Right renal pelvis (tissue), 4 donors: ENCODE data around the gene WBP1. TPM values are rescaled to one million over a fixed set of nuclear protein-coding genes. Genes with fewer than 3 reads are reported as not detected.
"Not testable (repeated sequence)": the region's sequence is repeated elsewhere in the genome, so short reads cannot be mapped to it uniquely, and the experiment has no call there.

Source experiments
- DNase-seq, 4 donors: peaks; one replicate each; pipeline ENCODE4 v3.0.0-alpha.2; 2013; ENCODE audit warnings: low read depth in 4 of 4, low spot score in 3 of 4, missing footprints in 1 of 4
- polyA plus RNA-seq, 4 donors: library from polyadenylated mRNA; unstranded; fragments of 120-200 nt; gene quantifications; one replicate each; pipeline ENCODE4 v1.2.1, GENCODE V29; 2013; ENCODE audit not compliant: insufficient read length in 4 of 4

WBP1 gene
- polyA plus RNA-seq, 4 donors, result 94.9 to 132 (median 109) TPM

DNA sequence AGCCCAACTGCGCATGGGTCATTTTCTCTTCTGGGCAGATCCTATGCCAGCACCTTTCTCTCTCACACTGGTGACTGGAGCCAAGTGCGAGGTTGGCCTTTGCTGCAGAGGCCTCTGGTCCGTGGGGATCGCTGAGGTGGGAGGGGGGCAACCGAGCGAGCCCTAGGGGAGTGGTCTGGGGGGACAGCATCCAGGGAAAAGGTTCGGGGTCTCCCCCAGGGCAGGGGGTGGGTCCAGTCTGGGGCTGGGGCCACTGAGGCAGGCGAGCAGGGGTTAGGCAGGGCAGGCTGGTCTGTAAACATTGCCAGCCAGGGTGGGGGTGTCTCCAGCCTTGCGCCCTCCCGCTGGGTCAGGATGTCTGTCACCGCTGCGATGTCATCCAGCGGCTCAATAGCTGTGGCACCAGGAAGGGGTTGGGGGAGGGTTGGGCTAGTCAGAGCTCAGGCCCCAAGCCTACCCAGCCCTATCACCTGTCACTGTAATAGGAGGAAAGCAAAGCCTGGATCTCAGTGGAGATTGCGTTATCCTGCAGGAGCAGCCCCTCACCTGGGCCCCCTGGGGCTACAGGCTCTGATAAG is 32.0 kb upstream of the WBP1 start:
- no peak for DNase-seq

DNA sequence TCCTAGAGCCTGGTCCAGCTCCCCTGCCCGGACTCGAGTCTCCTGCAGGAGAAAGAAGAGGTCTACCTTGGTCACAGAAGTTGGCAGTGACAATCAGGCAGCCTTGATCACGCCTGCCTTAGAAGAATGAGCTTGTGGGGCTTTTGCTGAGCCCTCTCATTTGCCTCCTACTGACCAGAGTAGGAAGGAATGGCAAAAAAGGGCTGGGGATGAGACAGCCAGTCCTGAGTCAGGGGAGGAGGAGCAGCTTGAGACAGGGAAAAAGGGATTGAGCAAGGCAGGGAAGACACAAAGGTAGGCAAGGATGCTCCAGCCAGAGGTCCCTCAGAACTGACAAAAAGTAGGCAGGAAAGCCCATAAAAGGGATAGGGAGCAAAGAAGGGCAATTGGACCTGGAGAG is 30.7 kb upstream of the WBP1 start:
- no peak for DNase-seq

DNA sequence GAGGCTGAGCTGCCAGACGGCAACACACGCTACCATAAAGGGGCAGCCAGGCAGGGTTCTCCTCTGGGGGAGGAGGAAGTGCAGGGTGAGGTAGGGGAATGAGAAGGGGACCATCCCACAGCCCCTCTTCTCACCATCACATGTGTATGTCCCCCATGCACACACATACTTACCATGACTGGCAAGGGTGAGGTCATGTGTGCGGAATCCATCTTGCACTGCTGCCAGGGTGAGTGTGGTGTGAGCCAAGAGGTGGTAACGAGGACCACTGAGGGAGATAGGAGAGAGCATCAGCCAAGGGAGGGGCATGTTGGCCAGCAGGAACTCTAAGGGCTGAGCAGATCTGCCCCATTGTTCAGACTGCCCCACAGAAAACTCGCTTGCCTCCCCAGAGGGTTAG is 29.6 kb upstream of the WBP1 start:
- no peak for DNase-seq

DNA sequence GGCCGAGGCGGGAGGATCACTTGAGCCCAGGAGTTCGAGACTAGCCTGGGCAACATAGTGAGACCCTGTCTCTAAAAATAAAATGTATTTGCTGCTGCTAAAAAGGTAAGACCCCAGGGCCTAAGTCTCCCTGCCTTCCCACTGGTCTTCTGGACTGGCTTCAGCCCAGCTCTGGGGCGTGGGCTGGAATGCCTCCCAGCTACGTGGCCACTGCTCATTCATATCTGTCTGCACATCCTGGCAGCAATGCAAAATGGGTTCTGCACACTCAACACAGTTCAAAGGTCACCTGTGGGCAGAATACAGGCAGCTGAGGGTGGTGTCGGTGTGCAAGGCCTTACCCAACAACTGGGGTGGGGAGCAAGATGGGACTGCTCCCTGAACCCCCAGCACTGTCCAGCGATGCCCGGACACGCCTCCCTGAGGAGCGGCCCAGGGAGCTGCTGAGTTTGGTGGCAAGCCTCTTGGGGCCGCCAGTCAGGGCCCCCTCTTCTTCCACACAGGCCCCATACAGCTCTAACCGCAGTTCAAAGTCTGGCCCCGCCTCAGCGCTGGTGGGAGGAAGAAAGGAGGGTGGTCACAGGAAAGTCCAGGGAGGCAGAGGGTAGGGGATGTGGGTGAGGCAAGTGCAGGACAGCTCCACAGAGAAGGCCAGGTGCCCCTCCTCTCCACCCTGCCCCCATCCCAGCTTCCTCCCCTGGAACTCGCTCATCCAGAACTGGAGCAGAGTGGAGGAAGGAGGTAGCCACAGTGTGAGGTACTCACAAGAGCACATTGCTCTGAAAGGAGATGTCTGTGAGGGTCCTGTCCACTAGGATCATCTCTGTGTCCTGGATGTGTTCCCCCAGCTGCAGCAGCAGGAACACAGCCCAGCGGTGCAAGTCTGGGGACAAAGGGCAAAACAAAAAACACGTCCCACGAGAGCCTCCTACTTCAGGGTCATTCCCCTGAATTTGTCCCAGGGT is 28.5 kb upstream of the WBP1 start:
- DNase-seq, result no peak

DNA sequence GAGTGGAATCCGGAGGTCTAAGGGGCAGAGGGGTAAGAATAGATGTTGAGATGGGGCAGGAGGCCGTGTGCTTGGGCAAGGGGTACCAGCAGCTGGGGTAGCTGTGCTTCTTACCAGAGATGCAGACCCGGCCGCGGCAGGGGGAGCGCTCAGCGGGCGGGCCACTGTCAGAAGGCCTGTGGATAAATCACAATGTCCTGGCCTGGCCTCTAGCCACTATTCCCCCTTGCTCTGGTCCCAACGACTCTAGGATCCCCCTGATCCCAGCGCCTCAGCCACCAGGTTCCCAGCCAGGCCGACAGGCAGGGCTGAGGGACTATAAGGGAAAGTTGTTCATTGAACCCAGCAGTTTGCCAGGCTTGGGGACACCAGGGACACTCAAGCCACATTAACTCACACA is 27.7 kb upstream of the WBP1 start:
- DNase-seq, result no peak

DNA sequence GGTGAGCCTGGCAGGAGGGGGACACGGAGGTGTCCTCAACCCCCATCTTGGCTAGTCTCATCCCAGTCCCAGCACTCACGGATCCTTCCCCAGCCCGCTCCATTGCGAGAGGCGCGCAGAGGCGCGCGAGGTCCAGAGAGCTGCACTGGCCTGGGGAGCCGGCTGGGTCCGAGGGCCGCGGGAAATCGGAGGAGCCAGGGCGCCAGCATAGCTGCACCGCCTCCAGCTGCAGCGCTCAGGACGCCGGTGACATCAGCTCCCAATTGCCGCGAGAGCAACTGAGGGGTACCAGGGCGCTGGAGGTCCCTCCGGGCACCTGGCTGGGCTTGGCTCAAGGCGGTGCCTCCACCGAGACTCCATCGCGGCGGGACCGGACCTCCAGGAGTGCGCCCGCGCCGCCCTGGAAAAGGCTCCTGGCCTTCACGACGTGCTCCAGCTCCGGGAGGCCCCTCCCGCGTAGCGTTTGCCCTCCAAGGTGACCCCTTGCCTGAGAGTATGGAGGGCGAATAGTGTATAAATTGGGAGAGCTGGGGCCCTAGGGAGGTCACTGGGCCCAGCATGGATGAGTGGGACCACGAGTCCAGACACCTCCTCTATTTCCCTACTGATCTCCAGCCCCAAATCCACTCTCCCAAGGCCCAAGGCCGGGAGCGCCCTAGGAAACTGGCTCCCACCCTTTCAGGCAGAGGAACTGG is 22.0 kb upstream of the WBP1 start:
- no peak for DNase-seq

DNA sequence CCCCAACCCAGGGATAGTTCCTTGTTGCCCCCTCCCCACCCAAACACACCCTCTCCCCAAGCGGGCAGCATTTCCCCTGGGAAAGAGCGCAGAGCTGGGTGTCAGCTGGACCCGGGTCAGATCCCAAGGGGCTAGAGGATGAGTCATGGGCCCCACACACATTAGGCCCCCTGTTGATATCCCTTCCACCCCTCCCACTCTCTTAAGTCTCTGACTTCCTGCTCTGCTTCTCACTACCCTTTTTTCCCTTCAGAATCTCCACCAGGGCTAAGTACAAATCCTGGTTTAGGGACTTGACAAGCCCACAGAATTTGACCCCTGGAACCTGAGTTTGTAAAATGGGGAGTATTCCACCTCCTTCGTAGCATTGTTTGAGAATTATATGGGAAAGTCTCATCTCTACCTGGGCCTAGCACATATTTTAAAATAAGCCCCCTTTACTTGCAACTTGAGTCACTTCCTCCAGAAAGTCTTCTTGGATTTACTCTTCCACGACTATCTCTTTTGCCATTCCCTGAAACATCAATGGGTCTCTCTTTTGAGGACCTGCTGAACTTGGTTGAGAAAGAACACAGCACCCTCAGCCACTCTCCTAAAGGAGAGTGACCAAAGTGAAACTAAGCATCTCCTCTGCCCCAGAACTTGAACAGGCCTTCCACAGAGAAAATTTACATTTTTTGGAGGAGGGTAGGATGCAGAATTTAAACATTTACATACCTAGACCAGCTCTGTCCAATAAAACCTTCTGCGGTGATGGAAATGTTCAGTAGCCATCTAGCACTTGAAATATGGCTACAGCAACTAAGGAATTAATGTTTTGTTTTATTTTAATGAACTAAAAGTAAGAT is 21.2 kb upstream of the WBP1 start:
- DNase-seq, result no peak

DNA sequence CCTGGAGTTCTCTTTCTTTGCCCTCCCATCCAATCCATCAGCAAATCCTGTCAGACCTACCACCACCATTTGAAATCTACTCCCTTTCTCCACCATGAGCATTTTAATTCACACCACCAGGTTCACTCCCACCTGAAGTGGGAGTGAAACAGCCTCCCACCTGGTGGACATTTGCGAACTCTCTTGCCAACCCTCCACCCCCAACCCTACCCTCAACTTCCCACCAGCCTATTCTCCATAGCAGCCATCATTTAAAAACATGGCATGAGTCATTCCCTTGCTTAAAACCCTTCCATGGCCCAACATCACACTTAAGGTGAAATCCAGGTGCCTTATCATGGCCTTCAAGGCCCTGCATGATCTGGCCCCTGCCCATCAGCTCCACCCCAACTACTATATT is 20.0 kb upstream of the WBP1 start:
- DNase-seq, result no peak

DNA sequence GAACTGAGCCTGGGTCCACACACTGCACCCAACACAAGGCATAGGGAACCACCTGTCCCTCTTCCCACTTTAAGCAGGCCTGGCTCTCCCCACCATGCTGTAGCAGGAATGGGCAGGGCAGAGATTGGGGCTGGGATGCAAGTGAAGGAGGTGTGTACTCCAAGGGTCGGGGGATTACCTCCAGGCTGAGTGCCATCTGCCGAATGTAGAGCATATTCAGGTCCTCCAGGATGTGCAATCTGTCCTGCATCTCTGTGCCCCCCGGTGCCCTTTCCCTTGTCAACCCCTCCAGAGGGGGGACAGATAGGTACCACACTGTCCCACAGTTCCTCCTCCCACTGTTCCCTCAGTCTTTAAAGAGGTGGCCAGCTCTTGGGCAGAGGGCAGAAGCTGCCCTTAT is 18.9 kb upstream of the WBP1 start:
- DNase-seq, result no peak

DNA sequence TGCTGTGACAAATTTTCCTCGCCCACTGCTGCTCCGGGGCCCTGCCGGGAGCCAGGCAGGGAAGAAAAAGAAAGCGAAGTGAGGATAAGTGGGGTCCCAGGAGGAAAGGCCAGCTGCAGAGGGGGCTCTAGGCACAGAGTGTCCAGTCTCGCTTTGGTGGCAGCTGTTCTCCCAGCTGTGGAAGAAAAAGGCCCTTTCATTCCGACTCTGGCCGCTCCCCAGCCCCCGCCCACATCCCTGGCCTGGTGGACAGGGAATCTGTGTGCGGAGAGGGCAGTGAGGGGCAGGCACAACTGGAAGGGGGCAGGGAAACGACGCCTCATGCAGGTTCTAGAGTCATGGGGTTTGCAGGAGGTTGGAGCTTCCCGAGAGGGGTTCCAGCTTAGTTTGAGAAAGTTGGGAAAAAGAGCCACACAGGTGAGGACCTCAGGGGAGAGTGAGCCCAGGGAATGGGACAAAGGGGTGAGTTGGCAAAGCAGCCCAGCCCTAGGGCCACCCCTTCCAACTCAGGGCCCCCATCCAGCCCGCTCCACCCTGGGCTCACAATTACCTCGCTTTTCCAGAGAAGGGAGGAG is 18.3 kb upstream of the WBP1 start:
- peak in 1 of 4 donors; percentile 38 for DNase-seq

DNA sequence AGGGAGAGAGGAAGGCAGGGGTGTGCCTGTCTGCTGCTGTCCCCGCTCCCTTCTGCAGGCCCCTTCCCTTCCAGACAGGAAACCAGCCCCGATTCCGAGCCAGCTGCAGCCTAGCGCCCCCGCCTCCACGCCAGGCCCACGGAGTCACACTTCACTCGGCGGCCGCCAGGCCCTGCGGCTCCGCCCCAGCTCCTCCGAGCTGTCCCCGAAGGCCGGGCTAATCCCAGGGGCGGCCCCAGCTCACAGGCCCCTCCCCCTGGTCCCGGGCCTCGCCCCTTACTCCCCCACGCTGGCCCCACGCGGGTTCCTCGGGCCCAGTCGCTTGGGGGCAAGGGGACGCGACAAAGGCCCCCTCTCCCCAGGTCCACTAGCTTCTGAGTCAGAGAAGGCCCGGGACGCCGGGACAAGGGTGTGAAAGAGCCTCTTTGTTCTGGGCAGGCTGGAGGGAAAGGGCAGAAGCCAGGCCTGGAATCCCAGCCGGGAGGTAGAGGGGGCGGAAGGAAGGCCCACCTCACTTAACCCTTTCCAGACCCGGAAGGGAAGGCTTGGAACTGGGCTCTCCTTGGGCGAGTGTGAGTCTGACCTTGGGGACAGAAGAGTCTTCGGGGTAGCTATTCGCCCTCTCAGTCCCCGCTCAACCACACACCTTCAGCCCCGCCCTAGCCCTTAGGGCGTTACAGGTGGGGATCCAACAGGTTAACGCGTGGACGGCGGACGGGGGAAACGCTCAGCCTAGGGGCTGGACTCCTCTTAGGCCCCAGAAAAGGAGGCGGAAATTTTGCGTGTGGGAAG is 17.7 kb upstream of the WBP1 start:
- peak; percentile 82 to 88 (median 84) for DNase-seq

DNA sequence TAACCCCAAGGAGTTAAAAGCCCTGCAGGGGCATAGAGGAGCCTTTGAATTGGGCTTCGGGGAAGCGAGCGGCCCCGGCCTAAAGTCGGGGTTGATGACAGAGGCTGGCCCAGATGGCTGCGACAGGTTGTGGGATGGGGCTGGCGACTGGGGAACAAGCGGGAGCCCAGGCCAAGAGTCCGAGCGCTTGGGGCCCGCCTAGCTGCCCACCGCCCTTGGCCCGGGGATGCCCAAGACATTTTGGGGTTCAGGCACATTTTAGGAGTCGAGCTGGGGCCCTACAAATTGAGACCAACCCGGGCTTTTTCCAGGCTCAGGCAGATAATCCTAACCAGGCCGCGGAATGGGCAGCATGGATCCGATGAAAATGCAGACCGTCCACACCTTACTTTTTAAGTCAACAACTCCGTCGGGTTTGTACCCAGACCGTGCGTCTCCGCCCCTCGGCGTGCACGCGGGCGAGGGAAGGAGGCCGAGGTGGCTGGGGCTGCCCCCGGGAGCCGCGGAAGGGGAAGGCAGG is 17.0 kb upstream of the WBP1 start:
- DNase-seq, result no peak

DNA sequence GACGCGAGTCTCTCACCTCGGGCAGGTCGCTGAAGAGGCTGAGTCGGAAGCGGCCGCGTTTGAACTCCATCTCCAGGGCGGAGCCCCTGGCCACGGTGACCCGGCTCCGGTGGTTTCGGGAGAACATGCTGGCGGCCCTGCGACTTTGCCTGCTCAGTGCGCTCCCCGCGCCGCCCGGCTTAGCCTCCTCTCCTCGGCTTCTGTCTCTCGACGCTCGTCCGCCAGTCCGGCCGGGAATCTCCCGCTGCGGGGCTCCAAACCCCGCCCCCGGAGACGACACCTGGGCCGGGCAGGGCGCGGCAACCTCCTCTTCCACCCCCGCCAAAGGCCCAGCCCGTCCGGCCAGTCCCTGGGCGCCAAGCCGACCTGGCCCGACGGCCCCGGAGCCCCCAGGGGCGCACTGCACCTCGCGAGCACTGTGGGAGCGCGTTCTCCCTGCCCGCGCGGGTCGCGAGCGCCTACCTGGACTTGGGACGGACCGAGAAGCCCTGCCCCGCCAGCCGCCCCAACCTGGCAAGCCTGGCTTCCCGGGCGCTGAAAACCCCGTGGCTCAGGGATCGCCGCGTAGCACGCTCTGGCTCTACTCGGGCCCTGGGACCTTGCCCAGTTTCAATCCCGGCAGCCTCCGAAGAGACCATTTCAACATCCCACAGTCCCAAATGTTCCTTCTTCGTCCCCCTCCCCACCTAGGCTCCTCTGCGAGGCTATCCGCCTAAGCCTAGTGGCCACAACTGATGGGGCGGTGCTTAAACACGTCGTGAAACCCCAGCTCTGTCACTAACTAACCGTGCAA is 16.4 kb upstream of the WBP1 start, which contains the start of gene RTKN:
TSS of gene RTKN (minus strand) at position 248 of the 793 bp plus-strand sequence. CDS start at position 127, 121 bp downstream.
- DNase-seq, result peak in 1 of 4 donors; percentile 53

DNA sequence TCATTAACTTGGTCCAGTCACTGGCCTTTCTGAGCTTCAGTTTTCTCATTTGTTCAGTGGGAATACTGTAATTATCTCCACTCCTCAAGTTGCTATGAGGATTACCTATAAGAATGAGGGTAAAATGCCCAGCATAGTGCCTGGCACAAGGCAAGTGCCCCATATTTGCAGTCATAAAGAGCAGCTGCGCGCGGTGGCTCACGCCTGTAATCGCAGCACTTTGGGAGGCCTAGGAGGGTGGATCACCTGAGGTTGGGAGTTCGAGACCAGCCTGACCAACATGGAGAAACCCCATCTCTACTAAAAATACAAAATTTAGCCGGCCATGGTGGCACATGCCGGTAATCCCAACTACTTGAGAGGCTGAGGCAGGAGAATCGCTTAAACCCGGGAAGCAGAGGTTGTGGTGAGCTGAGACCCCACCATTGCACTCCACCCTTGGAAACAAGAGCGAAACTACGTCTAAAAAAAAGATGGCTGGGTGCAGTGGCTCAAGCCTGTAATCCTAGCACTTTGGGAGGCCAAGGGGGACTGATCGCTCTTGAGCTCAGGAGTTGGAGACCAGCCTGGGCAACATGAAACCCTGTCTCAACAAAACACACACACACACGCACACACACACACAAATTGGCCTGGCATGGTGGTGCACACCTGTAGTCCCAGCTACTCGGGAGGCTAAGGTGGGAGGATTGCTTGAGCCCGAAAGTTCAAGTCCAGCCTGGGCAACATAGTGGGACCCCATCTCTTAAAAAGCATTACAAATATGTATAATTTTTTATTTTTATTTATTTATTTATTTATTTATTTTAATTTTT is 15.5 kb upstream of the WBP1 start:
- not testable (repeated sequence) for DNase-seq

DNA sequence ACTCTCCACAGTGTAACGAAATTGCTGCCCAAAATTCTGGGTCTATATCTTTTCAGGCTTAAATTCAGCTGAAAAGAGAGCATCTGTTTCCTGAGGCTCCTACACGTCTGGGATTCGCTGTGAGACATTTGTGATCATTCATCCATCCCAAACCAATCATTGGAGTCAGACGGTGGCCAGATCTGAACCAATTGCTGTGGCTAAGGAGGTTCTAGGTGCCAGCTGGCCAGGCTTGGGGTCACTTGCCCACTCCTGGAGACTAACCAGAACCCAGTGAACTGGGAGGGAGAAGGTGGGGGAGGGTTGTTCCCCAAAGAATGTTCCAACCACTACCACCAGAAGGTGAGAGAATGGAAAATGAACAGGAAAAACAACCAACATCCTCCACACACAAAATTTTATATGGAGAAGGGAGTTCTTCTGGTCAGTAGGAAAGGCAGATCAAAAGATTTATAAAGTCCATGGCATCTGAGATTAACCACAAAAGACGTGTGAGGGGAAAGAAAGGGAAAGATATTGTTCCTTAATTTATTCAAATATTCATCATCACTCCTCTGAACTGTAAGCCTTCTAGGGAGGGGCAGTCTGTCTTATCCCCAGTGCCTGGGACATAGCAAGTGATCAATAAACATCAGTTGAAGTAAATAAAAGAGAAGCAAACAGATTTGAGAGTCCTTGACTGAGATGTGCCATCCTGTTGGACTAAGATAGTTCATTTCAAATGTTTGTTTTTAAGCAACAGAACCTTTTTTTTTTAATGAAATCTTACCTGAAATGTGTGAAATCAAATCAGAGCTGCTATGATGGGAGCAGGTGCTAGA is 13.5 kb upstream of the WBP1 start:
- no peak for DNase-seq

DNA sequence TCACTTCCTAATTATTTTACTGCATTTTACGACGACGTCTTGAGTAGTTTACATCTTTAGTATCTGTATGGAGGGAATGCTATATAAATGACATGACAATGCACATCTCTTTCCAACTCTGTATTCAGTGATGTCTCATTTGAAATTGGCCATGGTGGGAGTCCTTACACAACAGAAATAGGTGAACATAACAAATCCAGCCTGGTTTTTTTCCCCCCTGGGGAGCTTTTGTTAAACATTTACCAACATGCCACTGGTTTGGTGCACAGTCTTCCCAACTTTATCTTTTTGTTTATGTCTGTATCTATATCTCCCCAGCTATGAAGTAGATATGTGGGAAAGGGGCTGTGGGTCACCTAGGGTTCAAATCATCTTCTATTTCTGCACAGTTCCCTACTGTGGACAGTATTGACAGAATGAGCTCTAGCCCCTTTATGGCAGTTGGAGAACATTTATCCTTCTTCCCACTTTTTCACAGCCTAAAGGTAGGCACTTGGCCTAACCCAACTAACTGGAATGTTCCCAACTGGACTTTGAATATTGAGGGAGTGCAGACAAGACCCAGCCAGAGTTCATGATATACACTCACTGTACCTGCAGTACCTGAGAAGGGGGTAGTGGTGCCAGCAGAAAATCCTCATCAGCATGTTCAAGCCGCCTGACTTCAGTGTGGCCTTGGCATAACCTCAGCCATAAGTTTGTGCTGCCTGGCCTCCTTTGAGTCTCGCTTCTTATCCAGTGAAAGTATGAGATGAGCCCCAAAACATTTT is 10.8 kb upstream of the WBP1 start:
- DNase-seq, result no peak
